Measurements from ENCODE around the gene SNX19. TPM values are rescaled to one million over a fixed set of nuclear protein-coding genes. Genes with fewer than 3 reads are reported as not detected.

SNX19 gene
- total RNA-seq, 6 donors from 2014 or later, result 46.4 to 112 (median 80.0) TPM

DNA sequence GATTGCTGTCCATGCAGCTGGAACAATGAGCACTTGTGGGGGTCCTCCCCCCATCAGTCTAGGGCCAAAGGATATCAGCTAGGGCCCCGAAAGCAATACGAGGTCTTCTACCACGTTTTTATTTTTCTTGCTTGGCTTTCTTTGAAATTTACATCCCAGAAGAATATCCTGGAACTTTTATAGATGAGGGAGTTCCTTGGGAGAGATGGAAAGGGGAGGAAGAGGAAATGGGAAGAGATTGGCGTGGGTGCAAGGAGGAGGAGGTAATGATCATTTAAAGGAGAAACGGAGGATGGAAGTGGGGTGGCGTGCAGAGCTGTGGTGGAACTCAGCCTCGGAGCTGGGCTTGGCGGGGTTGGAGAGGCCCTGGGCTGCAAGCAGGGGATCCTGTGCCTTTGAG, 90.3 kb downstream of the SNX19 start:
- DNase-seq, result peak in 1 of 2 donors; percentile 20
- Histone ChIP-seq H3K36me3 (no peaks in the 10 kb centered on the region), H3K4me3 (no peak overlapping the region), H3K27me3 (no peaks in the 10 kb centered on the region), H3K4me1 (no peaks in the 10 kb centered on the region), H3K9me3 (no peaks in the 10 kb centered on the region), H3K27ac (no peak overlapping the region)
- WGBS, 2 donors, result 68 to 79% methylated on average over 8 of the region's 8 CpGs
- no peak for TF ChIP-seq POLR2A (IDR thresholded peaks at IDR 0.05)
- TF ChIP-seq CTCF (IDR thresholded peaks at IDR 0.05), result no peak
- no peak for TF ChIP-seq EP300 (IDR thresholded peaks at IDR 0.05)
- TF ChIP-seq POLR2AphosphoS5 (IDR thresholded peaks at IDR 0.05), result no peak
- no peak for ATAC-seq (ENCODE audit: low FRiP score in 2 of 2)

DNA sequence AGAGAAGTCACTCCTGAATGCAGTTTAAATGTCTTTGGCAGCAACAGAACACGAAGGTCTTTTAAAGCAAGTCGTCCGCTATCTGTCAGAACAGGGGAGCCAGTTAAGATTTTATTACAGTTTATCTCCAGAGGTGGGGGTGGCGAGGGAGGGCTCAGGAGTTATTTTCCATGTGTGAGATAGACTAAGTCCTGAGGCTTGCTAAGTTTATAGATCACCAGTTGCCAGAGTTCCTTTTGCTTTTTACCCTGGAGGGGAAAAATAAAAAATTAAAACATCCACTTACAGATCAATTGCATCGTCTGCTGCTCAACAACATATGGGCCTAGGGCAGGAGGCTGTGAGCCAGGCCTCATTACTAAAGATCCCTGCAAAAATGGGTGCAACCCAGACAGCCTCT, 90.7 kb downstream of the SNX19 start:
- no peaks in the 10 kb centered on the region for H3K27me3 ChIP-seq
- WGBS, 2 donors, result 80 to 81% methylated on average over 5 of the region's 5 CpGs
- no peak overlapping the region for H3K4me3 ChIP-seq
- ATAC-seq (ENCODE audit: low FRiP score in 2 of 2) (no peak), DNase-seq (no peak)
- H3K4me1 ChIP-seq, result no peaks in the 10 kb centered on the region
- H3K27ac ChIP-seq, result no peak overlapping the region
- H3K9me3 ChIP-seq, result no peaks in the 10 kb centered on the region
- TF ChIP-seq POLR2A (IDR thresholded peaks at IDR 0.05) (no peak), POLR2AphosphoS5 (IDR thresholded peaks at IDR 0.05) (no peak), CTCF (IDR thresholded peaks at IDR 0.05) (no peak), EP300 (IDR thresholded peaks at IDR 0.05) (no peak)
- no peaks in the 10 kb centered on the region for H3K36me3 ChIP-seq
